GM23338 (cell line): ENCODE measurements around the gene HEATR9.

Source experiments
- CREB1 ChIP-seq: fragments of 250-450 bp; sonication (Bioruptor Pico); IDR thresholded peaks from 2 replicates; pipeline ENCODE4 v1.5.0; 2020; ENCODE audit warnings: low read depth, mild to moderate bottlenecking, moderate library complexity
- CTCF ChIP-seq, 2 experiments: fragments of 200-600 bp in 1 of 2; sonication (generic) in 1 of 2; conservative IDR thresholded peaks; 2 replicates each; pipeline versions ENCODE4 v1.5.1 to v1.6.1; 2016 to 2017; ENCODE audit warnings: antibody characterized with exemption in 2 of 2, low read depth in 2 of 2, mild to moderate bottlenecking in 2 of 2, moderate library complexity in 1 of 2
- ETS1 ChIP-seq: IDR thresholded peaks from 2 replicates; pipeline ENCODE4 v1.6.1; 2016; ENCODE audit warnings: antibody characterized with exemption
- EZH2 ChIP-seq: fragments of 200-600 bp; sonication (generic); IDR thresholded peaks from one replicate; pipeline ENCODE4 v1.8.0; 2017; ENCODE audit warnings: antibody characterized with exemption, mild to moderate bottlenecking, low read depth; ENCODE audit not compliant: unreplicated experiment
- EZH2phosphoT487 ChIP-seq: fragments of 200-600 bp; sonication (generic); IDR thresholded peaks from one replicate; pipeline ENCODE4 v1.8.1; 2018; ENCODE audit warnings: antibody characterized with exemption; ENCODE audit not compliant: unreplicated experiment
- JUNB ChIP-seq: IDR thresholded peaks from one replicate; pipeline ENCODE4 v1.6.1; 2016; ENCODE audit warnings: antibody characterized with exemption; ENCODE audit not compliant: unreplicated experiment
- POLR2AphosphoS5 ChIP-seq: IDR thresholded peaks from 2 replicates; pipeline ENCODE4 v1.6.1; 2016; ENCODE audit warnings: antibody characterized with exemption, low read depth
- REST ChIP-seq: IDR thresholded peaks from one replicate; pipeline ENCODE4 v1.6.1; 2018; ENCODE audit warnings: antibody characterized with exemption; ENCODE audit not compliant: unreplicated experiment
- ZNF114 ChIP-seq: fragments of 250-450 bp; sonication (Bioruptor Pico); IDR thresholded peaks from 2 replicates; pipeline ENCODE4 v1.5.0; 2020; ENCODE audit warnings: mild to moderate bottlenecking, moderate library complexity

- TF ChIP-seq CREB1 (CRISPR knock-in tag) (peak; percentile 5; the same call in 1 of the 2 replicates), CTCF (conservative IDR thresholded peaks at IDR 0.05; ENCODE audit: low read depth in 2 of 2) (peak; percentile 77 to 96), EZH2 (no peak), REST (no peak), ETS1 (no peak), JUNB (no peak), EZH2phosphoT487 (no peak), POLR2AphosphoS5 (no peak), ZNF114 (CRISPR knock-in tag) (no peak)
Observed at GRCh38 chr17:35849469-35850348, 19.0 kb downstream of the HEATR9 start.
